GM21360 (cell line): Measurements from ENCODE around the gene AFAP1L2.

Experiments
- ATAC-seq: cut with Tn5 transposase; IDR thresholded peaks from one replicate; pipeline ENCODE4 v1.9.1; 2021; ENCODE audit warnings: mild to moderate bottlenecking, moderate library complexity; ENCODE audit not compliant: unreplicated experiment

AFAP1L2 gene

GRCh38 chr10:114404171-114405010, at the start of gene AFAP1L2:
TSS of gene AFAP1L2 (minus strand) at chr10:114404502. CDS start at chr10:114404455, 47 bp downstream.
- no peak for ATAC-seq

DNA sequence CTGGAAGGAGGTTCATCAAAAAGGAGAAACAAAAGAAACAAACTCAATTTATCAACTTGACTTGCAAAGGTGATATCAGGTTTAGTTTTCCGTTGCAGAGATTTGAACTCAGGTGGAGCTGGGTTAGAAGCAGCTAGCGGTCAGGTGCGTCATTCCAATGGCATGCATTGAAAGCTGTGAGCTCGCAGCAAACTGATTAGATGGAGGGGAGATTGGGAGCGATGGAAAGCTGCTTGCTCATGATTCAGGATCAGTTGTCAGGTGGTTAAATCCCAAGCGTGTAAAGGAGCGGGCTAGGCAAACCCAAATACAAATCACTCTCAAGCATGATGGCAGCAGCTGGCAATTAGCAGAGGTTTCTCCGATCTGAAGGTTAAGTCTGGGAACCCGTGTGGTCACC, 49.3 kb upstream of the AFAP1L2 start:
- no peak for ATAC-seq

DNA sequence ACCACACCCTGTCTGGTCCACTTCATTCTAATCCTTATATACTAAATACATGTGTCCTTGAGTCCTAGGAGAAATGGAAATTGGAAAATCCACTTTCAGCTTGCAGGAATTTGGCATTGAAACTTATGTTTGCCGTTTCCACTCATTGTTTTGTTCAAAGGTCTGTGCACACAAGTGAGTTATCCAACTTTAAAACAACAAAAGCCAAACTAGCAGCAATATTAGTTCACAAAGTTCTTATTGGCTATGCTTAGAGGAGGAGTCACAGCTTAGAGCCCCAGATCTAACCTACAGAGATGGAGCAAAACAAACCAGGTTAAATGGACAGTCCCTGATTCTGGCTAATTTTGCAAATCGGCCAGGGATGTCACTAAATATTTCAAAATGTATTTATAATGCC, 44.6 kb upstream of the AFAP1L2 start:
- no peak for ATAC-seq

- no peak for ATAC-seq
These were observed 41.0 kb upstream of the AFAP1L2 start for GRCh38 chr10:114445332-114445731.

DNA sequence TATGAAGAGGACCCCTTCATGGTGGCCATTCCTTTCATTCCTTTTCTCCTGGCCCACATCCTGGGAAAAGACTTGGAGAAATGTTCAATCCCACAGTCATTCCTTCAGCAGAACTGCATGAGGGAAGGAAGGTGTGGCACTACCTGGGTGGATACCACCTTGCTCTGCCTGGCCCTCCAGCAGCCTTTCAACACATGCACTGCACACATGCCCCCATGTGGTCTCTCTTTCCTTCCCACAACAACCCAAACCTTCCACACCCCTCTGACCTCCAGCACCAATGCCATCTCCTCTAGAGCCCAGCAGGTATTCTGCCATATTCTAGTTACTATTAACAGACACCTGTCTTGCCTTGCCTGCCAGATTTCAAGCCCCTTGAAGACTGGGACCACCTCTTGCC, 40.5 kb upstream of the AFAP1L2 start:
- no peak for ATAC-seq

GRCh38 chr10:114442091-114442630, 37.9 kb upstream of the AFAP1L2 start:
- no peak for ATAC-seq

DNA sequence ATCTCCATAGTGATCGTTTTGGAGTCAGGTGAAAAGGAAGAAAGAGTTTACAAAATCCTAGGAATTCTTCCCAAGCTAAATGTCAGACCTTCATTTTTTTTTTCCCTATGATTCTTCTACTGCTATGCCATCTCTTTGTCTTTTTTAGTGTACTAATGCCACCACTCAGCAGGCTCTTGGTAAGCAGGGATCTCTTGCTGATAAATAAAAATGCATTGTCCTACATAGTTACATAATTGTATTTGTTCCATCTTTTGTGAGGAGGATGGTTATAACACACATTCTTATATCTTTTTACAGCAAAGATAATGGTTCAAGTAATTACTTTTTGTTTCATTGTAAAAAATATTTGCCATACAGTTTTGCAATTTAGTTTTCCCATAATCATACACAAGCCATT, 36.8 kb upstream of the AFAP1L2 start:
- ATAC-seq = no peak

DNA sequence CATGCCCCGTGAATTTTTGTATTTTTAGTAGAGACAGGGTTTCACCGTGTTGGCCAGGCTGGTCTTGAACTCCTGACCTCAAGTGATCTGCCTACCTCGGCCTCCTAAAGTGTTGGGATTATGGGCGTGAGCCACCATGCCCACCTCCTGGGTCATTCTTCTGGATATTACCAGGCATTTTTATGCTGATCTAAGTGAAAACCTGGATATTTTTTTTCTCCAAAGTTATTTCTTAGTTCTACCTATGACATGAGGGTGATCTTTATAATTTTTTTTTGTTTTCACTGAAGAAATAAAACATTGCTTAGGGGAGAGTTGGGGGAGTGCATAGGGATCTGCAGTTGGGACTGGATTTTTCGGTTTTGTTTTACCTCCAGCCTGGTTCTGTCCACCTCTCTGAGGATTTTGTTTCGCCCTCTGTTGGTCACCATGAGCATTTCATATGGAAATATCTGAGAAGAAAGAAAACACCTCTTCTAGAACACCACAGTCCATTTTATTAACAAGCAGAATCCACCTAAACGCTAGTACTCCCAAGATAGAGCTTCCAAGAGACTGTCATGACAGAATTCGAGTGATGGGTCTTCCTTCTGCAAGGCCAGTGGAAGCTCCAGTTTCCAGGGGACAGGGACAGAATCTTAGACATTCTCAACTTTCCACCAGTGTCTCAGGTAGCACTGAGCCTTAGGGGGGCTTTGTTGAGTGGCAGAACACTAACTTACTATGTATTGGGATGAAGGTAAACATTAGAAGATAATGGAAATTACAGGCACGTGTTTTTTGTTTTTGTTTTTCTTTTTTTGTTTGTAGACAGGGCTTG, 33.4 kb upstream of the AFAP1L2 start:
- no peak for ATAC-seq

DNA sequence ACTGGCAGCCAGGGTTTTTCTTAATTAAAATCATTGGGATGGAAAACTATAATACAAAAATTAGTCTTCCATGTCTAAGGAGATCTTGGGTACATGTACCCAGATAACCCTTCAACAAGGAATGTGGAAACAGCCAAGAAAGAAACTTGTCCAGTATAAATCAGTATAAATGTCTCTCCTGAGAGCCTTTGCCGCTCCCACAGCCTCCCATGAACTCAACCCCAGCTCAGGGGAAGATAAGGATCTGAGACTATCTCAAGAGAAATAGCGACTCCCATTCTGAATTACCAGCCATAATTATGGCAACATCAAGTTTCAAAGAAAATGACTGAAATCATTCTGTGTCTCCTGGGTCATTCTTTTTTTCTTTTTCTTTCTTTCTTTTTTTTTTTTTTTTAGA, 32.6 kb upstream of the AFAP1L2 start:
- ATAC-seq = no peak

DNA sequence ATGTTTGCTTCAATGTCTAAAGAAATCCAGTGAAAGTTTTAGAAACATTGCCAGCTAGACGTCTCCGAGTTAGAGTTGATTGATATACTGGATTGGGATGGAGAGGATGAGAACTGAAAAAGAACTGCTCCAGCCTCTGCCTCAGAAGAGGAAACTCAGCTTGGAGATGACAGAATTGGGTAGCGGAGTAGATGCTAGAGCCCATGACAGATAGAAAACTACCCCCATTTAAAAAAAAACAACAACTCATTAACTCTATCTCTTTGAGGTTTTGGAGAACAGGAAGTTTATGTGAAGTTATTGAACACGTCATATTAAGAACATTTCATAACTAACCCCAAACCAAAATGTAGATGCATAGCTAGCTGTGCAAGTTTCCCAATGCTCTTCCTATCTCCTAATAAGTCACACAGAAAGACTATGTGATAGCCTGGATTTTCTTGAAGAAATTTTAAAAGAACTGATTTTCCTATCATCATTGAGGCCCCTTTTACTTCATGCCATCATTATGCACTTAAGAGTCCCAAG, 28.3 kb upstream of the AFAP1L2 start:
- no peak for ATAC-seq

DNA sequence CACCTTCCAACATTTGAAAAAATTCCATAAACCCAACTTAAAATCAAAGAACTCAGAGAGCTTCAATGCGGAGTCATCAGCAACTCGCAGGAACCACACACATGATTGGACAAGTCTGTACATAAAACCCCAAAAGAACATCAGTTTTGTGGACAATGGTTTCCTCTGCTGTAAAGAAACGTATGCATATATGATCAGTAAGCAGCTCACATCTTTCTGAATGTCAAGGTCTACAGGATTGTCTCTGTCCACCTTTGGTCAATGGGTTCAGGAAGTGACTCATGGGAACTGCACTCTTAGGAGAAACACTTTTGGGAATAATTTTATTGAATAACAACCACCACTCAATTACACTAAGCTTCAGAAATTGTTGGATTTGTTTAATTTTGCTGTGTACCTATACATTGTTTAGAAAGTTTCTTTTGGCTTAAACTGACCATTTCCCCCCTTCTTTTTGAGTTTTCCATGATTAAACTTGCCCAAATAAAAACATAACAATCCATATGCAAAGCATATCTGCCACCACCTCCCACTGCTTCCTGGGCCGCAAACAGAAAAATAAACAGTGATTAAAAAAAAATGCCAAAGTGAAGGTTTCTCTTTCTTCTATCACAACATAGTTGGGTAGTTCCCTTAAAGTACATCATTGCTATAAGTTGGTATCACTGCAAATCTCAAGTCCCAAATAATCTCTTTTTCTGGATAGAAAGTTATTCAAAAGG, 27.3 kb upstream of the AFAP1L2 start:
- no peak for ATAC-seq

GRCh38 chr10:114430688-114431413, 26.5 kb upstream of the AFAP1L2 start:
- ATAC-seq = no peak

GRCh38 chr10:114429581-114430335, 25.5 kb upstream of the AFAP1L2 start:
- ATAC-seq = no peak

DNA sequence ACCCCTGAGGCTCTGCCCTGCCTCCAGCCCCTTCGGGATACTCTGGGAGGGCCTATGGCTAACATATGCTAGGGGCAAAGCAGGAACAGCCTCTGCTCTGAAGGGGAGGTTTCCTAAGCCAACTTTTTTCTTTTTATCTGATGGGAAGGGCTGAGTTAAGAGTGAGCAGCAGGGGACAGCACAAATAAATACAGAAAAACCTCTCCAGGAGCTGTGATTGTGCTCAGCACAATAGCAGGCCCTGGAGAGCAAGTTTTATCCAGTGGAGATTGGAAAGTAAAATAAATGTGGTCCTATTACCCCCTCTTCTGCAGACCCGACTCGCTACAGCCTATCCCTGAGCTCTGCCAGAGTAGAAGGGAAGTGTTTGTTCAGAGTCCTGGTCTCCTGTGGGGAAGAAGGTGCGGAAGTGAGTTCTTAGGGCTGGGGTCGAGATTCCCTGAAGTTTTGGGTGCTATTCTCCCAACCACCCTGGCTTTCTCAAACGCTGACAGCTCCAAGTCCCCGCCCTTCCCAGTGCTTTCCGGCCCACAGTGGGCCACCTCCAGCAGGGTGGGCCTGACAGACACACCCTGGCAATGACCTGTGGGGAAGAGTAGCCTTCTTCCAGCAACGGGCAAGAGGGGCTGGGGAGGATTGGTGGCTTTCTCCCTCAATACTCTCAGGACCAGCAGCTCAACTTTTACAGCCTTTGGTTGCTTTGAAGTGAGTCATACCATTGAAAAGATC, 23.0 kb upstream of the AFAP1L2 start:
- no peak for ATAC-seq

DNA sequence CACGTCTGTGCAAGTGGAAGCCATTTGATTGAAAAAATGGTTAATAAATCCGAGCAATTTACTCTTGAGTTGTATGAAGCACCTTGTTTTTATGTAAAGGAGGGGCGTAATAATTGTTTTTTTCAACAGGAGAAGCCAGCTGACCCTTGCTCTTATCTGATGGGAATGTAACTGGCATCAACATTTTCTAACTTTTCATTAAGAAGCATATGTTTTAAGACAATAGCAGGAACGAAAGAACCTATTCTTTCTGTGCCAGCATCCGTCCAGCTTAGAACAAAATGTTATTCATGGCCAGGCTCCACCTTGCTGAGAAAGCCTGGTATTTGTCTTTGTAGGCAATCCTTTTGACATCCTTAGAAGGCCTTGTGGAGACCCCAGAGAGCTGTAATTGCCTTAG, 22.2 kb upstream of the AFAP1L2 start:
- ATAC-seq = no peak

- no peak for ATAC-seq
These were observed 16.6 kb upstream of the AFAP1L2 start for GRCh38 chr10:114420811-114421485.

DNA sequence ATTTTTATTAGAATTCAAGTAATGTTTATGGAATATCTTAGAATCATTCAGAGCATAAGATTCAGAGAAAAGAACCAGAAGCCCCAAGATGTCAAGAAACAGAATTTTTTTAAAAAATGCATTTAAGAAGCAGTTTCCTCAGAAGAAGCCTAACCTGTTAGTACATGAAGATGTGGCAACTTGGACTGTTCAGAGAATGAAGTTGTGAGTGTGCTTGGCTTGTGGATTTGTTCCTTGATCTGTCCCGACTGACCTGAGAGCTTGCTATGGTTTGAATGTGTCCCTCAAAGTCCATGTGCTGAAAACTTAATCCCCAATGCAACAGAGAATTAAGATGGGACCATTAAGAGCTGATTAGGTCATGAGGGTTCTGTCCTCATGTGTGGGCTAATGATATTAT, 13.8 kb upstream of the AFAP1L2 start:
- ATAC-seq = no peak
